ENCODE measurements around the gene PKP4. TPM values are rescaled to one million over a fixed set of nuclear protein-coding genes. Genes with fewer than 3 reads are reported as not detected.

Gene PKP4
- total and polyA plus RNA-seq, 2 donors = 22.5 to 24.9 TPM

DNA sequence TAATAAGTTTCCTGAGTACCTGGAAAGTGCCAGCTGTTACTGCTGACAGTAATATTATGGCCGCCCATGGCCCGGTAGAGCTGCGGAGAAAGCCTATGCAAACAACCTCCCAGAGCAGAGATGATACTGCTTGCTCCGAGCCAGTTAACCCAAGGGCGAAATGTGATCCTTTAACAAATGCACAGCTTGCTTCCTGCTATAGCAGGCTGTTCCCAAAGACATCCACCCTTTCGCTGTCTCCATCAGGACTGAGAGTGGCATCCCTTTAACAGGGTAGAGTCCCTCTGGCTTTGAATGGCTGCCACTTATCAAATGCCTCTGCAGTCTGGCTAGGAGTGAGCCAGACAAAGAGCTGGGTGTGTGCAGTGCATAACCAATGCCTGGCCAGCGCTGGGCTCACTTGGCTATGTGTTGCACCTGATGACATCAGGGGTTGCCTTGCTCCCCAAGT lies 268.7 kb downstream of the PKP4 start:
- no peaks in the 10 kb centered on the region for H3K36me3 ChIP-seq (ENCODE audit: control insufficient read depth in 2 of 2, insufficient read depth in 2 of 2, low read length in 1 of 2)
- H3K9me3 ChIP-seq (ENCODE audit: control insufficient read depth in 2 of 2, insufficient read depth in 1 of 2, low read length in 1 of 2) = no peaks in the 10 kb centered on the region
- peaks cover 0 to 36% of the 10 kb centered on the region in 2 donors for H3K4me1 ChIP-seq (ENCODE audit: control insufficient read depth in 2 of 2, insufficient read depth in 2 of 2, low read length in 2 of 2)
- 91% methylated on average over 7 of the region's 7 CpGs for WGBS
- H3K27me3 ChIP-seq (ENCODE audit: control insufficient read depth in 2 of 2, insufficient read depth in 1 of 2, low read length in 1 of 2) = no peaks in the 10 kb centered on the region
- peak overlapping the region; percentile 47 to 85 for H3K27ac ChIP-seq (ENCODE audit: low read depth in 1 of 2, low read length in 1 of 2)
- DNase-seq (ENCODE audit: low read depth in 6 of 9, low spot score in 9 of 9) = no peak
- H3K4me3 ChIP-seq (ENCODE audit: low read length in 2 of 2) = no peak overlapping the region

DNA sequence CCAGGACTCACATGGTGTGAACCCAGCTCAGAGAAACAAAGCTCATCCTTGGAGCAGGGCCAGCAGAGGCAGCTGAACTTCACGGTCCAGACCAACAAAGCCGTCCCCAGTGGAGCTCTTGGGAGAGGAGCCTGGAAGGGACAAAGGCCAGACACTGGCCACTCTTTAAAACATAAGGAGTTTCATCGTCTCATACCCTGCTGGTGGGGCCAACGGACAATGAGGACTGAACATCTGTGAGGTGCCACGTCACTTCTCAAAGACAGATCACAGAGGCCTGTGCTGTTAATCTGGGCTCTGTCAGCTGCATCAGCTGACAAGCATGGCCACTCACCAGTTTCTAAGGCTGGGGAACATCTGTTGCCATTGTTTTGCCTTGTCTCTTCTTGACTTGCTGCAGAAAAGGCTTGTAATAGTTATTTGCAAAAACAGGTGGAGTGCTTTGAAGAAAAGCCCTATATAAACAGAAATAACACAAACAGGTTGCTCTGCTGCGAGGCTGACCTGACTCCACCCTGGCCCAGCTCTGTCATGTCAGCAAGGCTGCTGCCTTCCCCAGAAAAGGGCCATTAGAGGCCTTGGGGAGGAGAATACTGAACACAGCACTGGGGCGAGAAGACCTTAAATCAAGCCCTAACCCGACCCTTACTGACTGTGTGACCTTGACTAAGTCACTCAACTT lies 270.3 kb downstream of the PKP4 start:
- no peaks in the 10 kb centered on the region for H3K9me3 ChIP-seq (ENCODE audit: control insufficient read depth in 2 of 2, insufficient read depth in 1 of 2, low read length in 1 of 2)
- H3K27me3 ChIP-seq (ENCODE audit: control insufficient read depth in 2 of 2, insufficient read depth in 1 of 2, low read length in 1 of 2) = no peaks in the 10 kb centered on the region
- no peak for DNase-seq (ENCODE audit: low read depth in 6 of 9, low spot score in 9 of 9)
- no peak overlapping the region for H3K4me3 ChIP-seq (ENCODE audit: low read length in 2 of 2)
- H3K4me1 ChIP-seq (ENCODE audit: control insufficient read depth in 2 of 2, insufficient read depth in 2 of 2, low read length in 2 of 2) = peaks cover 0 to 46% of the 10 kb centered on the region in 2 donors
- no peaks in the 10 kb centered on the region for H3K36me3 ChIP-seq (ENCODE audit: control insufficient read depth in 2 of 2, insufficient read depth in 2 of 2, low read length in 1 of 2)
- 84% methylated on average over 8 of the region's 8 CpGs for WGBS
- H3K27ac ChIP-seq (ENCODE audit: low read depth in 1 of 2, low read length in 1 of 2) = no peak overlapping the region

DNA sequence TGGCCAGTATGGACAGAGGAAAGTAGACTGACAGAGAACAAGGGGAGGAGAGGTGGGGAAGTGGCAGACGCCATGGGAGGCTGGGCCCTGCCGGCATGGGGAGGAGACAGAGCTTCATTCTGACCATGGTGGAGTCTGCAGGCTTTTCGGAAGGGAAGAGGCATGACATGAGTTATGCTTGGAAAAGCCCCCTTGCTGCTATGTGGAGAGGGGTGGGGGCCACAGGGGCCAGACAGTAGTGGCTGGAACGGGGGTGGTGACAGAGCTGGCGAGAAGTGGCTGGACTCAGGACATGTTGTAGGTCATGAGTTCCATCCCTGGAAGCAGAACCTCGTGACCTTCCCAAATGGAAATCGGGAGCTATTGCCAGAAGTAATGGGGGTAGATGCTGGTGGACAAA lies 271.7 kb downstream of the PKP4 start:
- Histone ChIP-seq H3K27ac (ENCODE audit: low read depth in 1 of 2, low read length in 1 of 2) (no peak overlapping the region), H3K27me3 (ENCODE audit: control insufficient read depth in 2 of 2, insufficient read depth in 1 of 2, low read length in 1 of 2) (no peaks in the 10 kb centered on the region), H3K4me1 (ENCODE audit: control insufficient read depth in 2 of 2, insufficient read depth in 2 of 2, low read length in 2 of 2) (peaks cover 0 to 36% of the 10 kb centered on the region in 2 donors), H3K9me3 (ENCODE audit: control insufficient read depth in 2 of 2, insufficient read depth in 1 of 2, low read length in 1 of 2) (no peaks in the 10 kb centered on the region), H3K36me3 (ENCODE audit: control insufficient read depth in 2 of 2, insufficient read depth in 2 of 2, low read length in 1 of 2) (no peaks in the 10 kb centered on the region), H3K4me3 (ENCODE audit: low read length in 2 of 2) (no peak overlapping the region)
- DNase-seq (ENCODE audit: low read depth in 6 of 9, low spot score in 9 of 9) = no peak
- 84% methylated on average over 7 of the region's 7 CpGs for WGBS

DNA sequence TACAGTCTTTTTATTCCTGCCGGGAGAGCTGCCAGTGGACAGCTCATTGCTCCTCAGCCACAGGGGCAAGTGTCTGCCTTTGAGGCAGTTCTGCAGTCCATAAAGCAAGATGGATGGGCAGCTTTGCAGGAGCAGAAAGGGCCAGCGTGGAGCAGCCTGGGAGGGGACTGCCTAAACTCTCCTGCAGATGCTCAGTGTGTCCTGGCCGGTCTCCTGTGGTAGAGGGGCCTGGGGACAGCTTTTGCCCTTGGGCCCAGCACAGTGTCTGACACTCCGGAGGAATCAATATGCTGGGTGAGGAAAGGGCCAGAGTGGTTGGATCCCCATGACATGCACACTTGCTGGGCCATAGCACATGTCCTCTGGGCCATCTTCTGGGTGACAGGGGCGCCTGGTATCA lies 272.7 kb downstream of the PKP4 start:
- Histone ChIP-seq H3K9me3 (ENCODE audit: control insufficient read depth in 2 of 2, insufficient read depth in 1 of 2, low read length in 1 of 2) (no peaks in the 10 kb centered on the region), H3K4me3 (ENCODE audit: low read length in 2 of 2) (no peak overlapping the region), H3K4me1 (ENCODE audit: control insufficient read depth in 2 of 2, insufficient read depth in 2 of 2, low read length in 2 of 2) (peaks cover 0 to 26% of the 10 kb centered on the region in 2 donors), H3K27me3 (ENCODE audit: control insufficient read depth in 2 of 2, insufficient read depth in 1 of 2, low read length in 1 of 2) (no peaks in the 10 kb centered on the region), H3K36me3 (ENCODE audit: control insufficient read depth in 2 of 2, insufficient read depth in 2 of 2, low read length in 1 of 2) (no peaks in the 10 kb centered on the region), H3K27ac (ENCODE audit: low read depth in 1 of 2, low read length in 1 of 2) (no peak overlapping the region)
- no peak for DNase-seq (ENCODE audit: low read depth in 6 of 9, low spot score in 9 of 9)
- WGBS = 92% methylated on average over 5 of the region's 5 CpGs

DNA sequence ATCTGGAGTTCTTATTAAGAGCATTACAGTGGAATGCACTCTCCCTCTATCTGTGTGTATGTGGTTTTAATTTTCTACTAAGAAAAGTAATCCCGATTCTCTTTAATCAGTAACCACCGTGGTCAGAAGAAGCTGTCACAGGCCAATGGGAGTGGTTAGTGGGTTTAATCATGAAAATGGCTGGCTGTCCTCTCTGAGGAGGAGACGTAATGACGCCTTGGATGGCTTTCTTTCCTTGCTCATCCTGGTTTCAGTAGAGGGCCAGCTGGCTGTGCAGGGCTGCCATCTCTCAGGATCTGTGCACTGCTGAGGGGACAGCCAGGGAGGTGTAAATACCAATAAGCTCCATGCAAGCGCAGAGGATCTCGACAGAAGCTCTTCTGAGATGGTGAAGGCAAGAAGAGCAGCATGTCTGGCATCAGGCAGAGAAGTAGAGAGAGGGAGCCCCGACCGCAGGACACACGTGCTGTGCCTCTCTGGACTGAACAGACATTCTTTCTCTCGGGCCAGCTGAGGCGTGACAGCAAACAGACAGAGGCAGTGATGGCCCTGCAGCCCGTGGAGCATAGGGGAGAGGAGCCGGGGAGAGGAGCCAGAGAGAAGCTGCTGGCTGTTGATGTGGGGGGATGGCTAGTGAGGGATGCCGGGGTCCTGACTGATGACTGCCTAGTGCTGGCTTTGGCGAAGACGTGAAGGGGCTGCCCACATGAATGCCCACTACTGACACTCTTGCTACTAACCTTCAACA lies 273.3 kb downstream of the PKP4 start:
- no peak for DNase-seq (ENCODE audit: low read depth in 6 of 9, low spot score in 9 of 9)
- Histone ChIP-seq H3K4me3 (ENCODE audit: low read length in 2 of 2) (no peak overlapping the region), H3K4me1 (ENCODE audit: control insufficient read depth in 2 of 2, insufficient read depth in 2 of 2, low read length in 2 of 2) (peaks cover 0 to 23% of the 10 kb centered on the region in 2 donors), H3K27me3 (ENCODE audit: control insufficient read depth in 2 of 2, insufficient read depth in 1 of 2, low read length in 1 of 2) (no peaks in the 10 kb centered on the region), H3K36me3 (ENCODE audit: control insufficient read depth in 2 of 2, insufficient read depth in 2 of 2, low read length in 1 of 2) (no peaks in the 10 kb centered on the region), H3K9me3 (ENCODE audit: control insufficient read depth in 2 of 2, insufficient read depth in 1 of 2, low read length in 1 of 2) (no peaks in the 10 kb centered on the region), H3K27ac (ENCODE audit: low read depth in 1 of 2, low read length in 1 of 2) (no peak overlapping the region)
- WGBS = 89% methylated on average over 16 of the region's 16 CpGs

DNA sequence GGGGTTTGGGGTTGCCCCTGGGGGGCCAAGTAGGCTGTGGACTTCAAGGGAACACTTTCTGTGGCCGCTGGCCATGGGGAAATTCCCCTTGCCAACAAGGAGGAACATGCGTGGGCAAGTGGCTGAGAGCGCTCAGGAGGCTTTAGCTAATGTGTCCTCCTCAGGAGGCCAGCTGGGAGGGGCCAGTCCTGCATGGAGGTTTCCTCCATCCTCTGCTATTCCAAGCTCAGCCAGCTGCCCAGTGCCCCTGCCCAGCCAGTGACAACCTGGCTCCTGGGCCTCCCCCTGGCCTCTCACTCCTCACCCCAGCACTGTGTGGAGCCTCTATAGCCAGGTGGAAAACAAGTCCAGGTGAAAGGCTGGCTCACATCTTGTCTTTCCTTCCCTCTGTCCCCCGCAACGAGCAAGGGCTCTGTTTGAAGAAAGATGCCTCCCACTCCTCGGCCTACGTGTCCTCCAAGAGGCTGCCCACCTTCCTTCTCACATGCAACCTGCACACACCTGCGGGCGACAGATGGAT lies 273.9 kb downstream of the PKP4 start:
- H3K27me3 ChIP-seq (ENCODE audit: control insufficient read depth in 2 of 2, insufficient read depth in 1 of 2, low read length in 1 of 2) = no peaks in the 10 kb centered on the region
- H3K36me3 ChIP-seq (ENCODE audit: control insufficient read depth in 2 of 2, insufficient read depth in 2 of 2, low read length in 1 of 2) = no peaks in the 10 kb centered on the region
- peaks cover 0 to 18% of the 10 kb centered on the region in 2 donors for H3K4me1 ChIP-seq (ENCODE audit: control insufficient read depth in 2 of 2, insufficient read depth in 2 of 2, low read length in 2 of 2)
- no peak for DNase-seq (ENCODE audit: low read depth in 6 of 9, low spot score in 9 of 9)
- peak overlapping the region in 1 of 2 donors; percentile 55 for H3K27ac ChIP-seq (ENCODE audit: low read depth in 1 of 2, low read length in 1 of 2)
- no peak overlapping the region for H3K4me3 ChIP-seq (ENCODE audit: low read length in 2 of 2)
- H3K9me3 ChIP-seq (ENCODE audit: control insufficient read depth in 2 of 2, insufficient read depth in 1 of 2, low read length in 1 of 2) = no peaks in the 10 kb centered on the region
- 96% methylated on average over 9 of the region's 9 CpGs for WGBS

DNA sequence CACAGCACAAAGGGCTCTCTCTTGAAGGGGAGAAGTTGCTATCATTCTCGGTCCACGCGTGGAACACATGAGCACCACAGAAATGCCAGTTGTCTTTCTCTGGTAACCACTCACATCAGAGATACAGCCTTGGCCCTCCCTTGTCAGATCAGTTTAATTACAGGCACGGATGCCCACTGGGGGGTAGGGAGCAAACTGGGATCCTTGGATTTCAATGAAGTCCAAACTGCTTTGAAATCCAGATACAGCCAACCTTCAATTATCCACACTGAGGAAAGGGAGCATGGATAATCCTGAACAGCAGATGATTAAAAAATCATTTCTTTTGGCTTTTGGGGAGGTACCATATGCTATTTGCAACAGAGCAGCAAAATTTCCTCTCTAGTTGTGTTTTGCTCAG lies 274.6 kb downstream of the PKP4 start:
- Histone ChIP-seq H3K36me3 (ENCODE audit: control insufficient read depth in 2 of 2, insufficient read depth in 2 of 2, low read length in 1 of 2) (no peaks in the 10 kb centered on the region), H3K27ac (ENCODE audit: low read depth in 1 of 2, low read length in 1 of 2) (peak overlapping the region in 1 of 2 donors; percentile 55), H3K9me3 (ENCODE audit: control insufficient read depth in 2 of 2, insufficient read depth in 1 of 2, low read length in 1 of 2) (no peaks in the 10 kb centered on the region), H3K4me3 (ENCODE audit: low read length in 2 of 2) (no peak overlapping the region), H3K4me1 (ENCODE audit: control insufficient read depth in 2 of 2, insufficient read depth in 2 of 2, low read length in 2 of 2) (peaks cover 0 to 14% of the 10 kb centered on the region in 2 donors), H3K27me3 (ENCODE audit: control insufficient read depth in 2 of 2, insufficient read depth in 1 of 2, low read length in 1 of 2) (no peaks in the 10 kb centered on the region)
- WGBS = 97% methylated on average over 4 of the region's 4 CpGs
- no peak for DNase-seq (ENCODE audit: low read depth in 6 of 9, low spot score in 9 of 9)

All from thymus (tissue), 11 donors.